GM10248 (cell line): ENCODE data around the gene FBXO11.

Source experiments
- CTCF ChIA-PET: fragments of 300-600 bp; sonication (Branson Sonifier 250); formaldehyde crosslinking; extraction: SDS; loops from one replicate; lab custom pipeline; 2021; ENCODE audit warnings: antibody characterized with exemption; lab: Yijun Ruan, JAX
- POLR2A ChIA-PET: fragments of 350-650 bp; sonication (Branson Sonifier 250); formaldehyde crosslinking; extraction: SDS; loops from one replicate; lab custom pipeline; 2020; ENCODE audit warnings: antibody characterized with exemption; lab: Yijun Ruan, JAX
- DNase-seq: peaks from one replicate; pipeline ENCODE4 v3.0.0; 2012; ENCODE audit errors: extremely low spot score
- CTCF ChIP-seq: IDR thresholded peaks from 2 replicates; pipeline ENCODE4 v1.5.1; 2012; ENCODE audit warnings: mild to moderate bottlenecking, low read depth; ENCODE audit errors: extremely low read depth, missing control alignments, control extremely low read depth

FBXO11 gene

GRCh38 chr2:47778698-47779425 lies 127.4 kb downstream of the FBXO11 start:
- CTCF ChIA-PET: interaction anchor here (1.8 to 4.6 kb wide), 2 partner anchors 11 to 444 kb away, joined by 7 to 48 read pairs; no protein-coding TSS in a partner anchor
- POLR2A ChIA-PET: no interaction called here
- TF ChIP-seq CTCF: no peak
- no peak for DNase-seq

- no peak for TF ChIP-seq CTCF
- DNase-seq: no peak
- POLR2A ChIA-PET: no interaction called here
- CTCF ChIA-PET: interaction anchor here (4.6 kb wide), 1 partner anchor 10 kb away, joined by 48 read pairs; no protein-coding TSS in a partner anchor
These were observed 128.9 kb downstream of the FBXO11 start for GRCh38 chr2:47777277-47777937.

DNA sequence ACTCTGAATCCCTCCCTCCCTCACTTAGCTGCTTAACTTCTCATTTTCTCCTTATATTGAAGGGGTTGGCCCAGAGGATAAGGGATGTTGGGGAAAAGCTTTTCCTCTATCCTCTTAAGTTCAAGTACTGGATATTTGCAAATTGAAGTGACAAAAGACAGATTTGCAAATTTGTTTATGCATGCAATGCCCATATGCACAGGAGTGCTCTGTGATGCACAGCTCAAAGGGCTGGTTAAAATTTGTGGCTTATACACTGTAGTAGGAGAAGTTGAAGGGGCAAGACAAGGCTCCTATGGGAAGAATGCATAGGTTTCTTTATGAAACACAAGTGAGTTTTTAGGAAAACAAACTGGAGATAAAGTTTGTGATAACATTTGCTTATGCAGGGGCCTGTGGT lies 131.7 kb downstream of the FBXO11 start:
- DNase-seq: no peak
- CTCF ChIA-PET: interaction anchor here (0.8 to 2.6 kb wide), 4 partner anchors 20 to 440 kb away, joined by 3 to 6 read pairs (median 5); no protein-coding TSS in a partner anchor
- TF ChIP-seq CTCF: no peak
- POLR2A ChIA-PET: no interaction called here

DNA sequence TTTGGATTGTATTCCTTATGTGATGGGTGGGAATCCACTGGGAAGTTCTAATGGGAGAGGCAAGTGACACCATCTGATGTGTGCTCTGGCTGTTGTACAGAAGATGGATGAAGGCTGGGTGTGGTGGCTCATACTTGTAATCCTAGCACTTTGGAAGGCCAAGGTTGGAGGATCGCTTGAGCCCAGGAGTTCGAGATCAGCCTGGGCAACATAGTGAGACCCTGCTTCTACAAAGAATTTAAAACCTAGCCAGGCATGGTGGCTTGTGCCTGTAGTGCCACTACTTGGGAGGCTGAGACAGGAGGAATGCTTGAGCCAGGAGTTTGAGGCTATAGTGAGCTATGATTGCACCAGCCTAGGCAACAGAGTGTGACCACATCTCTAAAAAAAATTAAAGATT lies 134.0 kb downstream of the FBXO11 start:
- POLR2A ChIA-PET: no interaction called here
- CTCF ChIA-PET: interaction anchor here (2.6 kb wide), 1 partner anchor 335 kb away, joined by 6 read pairs; no protein-coding TSS in a partner anchor
- no peak for TF ChIP-seq CTCF
- no peak for DNase-seq

GRCh38 chr2:47771211-47771610 lies 135.1 kb downstream of the FBXO11 start:
- ChIA-PET CTCF (interaction anchor here (0.7 to 7.1 kb wide), 6 partner anchors 9 to 447 kb away, joined by 3 to 70 read pairs (median 3); no protein-coding TSS in a partner anchor), POLR2A (no interaction called here)
- no peak for TF ChIP-seq CTCF
- DNase-seq: no peak

DNA sequence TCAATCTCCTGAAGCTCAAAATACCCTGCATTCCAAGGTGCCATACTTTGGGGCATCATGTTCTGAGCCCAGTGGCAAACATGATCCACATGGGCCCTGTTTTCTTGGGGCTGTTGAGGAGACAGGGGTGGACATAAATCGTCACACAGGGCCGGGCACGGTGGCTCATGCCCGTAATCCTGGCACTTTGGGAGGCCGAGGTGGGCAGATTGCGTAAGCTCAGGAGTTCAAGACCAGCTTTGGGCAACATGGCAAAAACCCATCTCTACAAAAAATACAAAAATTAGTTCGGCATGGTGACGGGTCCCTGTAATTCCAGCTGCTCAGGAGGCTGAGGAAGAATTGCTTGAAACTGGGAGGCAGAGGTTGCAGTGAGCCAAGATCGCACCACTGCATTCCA lies 137.0 kb downstream of the FBXO11 start:
- no peak for DNase-seq
- POLR2A ChIA-PET: no interaction called here
- no peak for TF ChIP-seq CTCF
- CTCF ChIA-PET: interaction anchor here (1.2 to 7.1 kb wide), 5 partner anchors 9 to 434 kb away, joined by 3 to 89 read pairs (median 48); no protein-coding TSS in a partner anchor
